HepG2 (cell line): ENCODE results near the gene RNASE8. TPM values are rescaled to one million over a fixed set of nuclear protein-coding genes. Genes with fewer than 3 reads are reported as not detected.

ENCODE experiments used
- ARID3A ChIP-seq: IDR thresholded peaks from 2 replicates; pipeline ENCODE4 v1.6.1; 2012; ENCODE audit warnings: low read depth, low read length, improper control_type of control experiment
- GLMP ChIP-seq: sonication (generic); formaldehyde crosslinking; IDR thresholded peaks from 2 replicates; pipeline ENCODE4 v1.9.0; 2021; ENCODE audit warnings: missing genetic modification reagents, mild to moderate bottlenecking, borderline replicate concordance
- GTF2F1 ChIP-seq: fragments of 150-350 bp; IDR thresholded peaks from 2 replicates; pipeline ENCODE4 v1.6.1; 2014; ENCODE audit warnings: low read length
- HBP1 ChIP-seq: IDR thresholded peaks from 2 replicates; pipeline ENCODE4 v1.6.1; 2016; ENCODE audit warnings: low read depth, control low read depth
- HMG20B ChIP-seq: conservative IDR thresholded peaks from 2 replicates; pipeline ENCODE4 v1.6.1; 2016; ENCODE audit warnings: missing genetic modification reagents, missing compliant biosample characterization
- MATR3 ChIP-seq: sonication (generic); formaldehyde crosslinking; IDR thresholded peaks from 2 replicates; pipeline ENCODE4 v1.4.0; 2020; ENCODE audit warnings: missing genetic modification reagents
- POLR2A ChIP-seq, 2 experiments: IDR thresholded peaks; 2 replicates each; pipeline ENCODE4 v1.6.1; 2011; ENCODE audit warnings: low read depth in 2 of 2, low read length in 2 of 2, mild to moderate bottlenecking in 1 of 2, moderate library complexity in 1 of 2; ENCODE audit not compliant: insufficient read depth in 1 of 2
- RCOR2 ChIP-seq: IDR thresholded peaks from 2 replicates; pipeline ENCODE4 v1.6.1; 2016; ENCODE audit warnings: missing biosample characterization, missing genetic modification reagents
- REL ChIP-seq: sonication (generic); formaldehyde crosslinking; conservative IDR thresholded peaks from 2 replicates; pipeline ENCODE4 v1.8.0; 2022; ENCODE audit warnings: mild to moderate bottlenecking, missing genetic modification reagents, moderate library complexity
- SKIL ChIP-seq: sonication (generic); formaldehyde crosslinking; IDR thresholded peaks from 2 replicates; pipeline ENCODE4 v1.8.0; 2022; ENCODE audit warnings: missing genetic modification reagents, mild to moderate bottlenecking, moderate library complexity, borderline replicate concordance
- SMYD3 ChIP-seq: sonication (generic); formaldehyde crosslinking; IDR thresholded peaks from 2 replicates; pipeline ENCODE4 v1.8.1; 2023; ENCODE audit warnings: mild to moderate bottlenecking, missing genetic modification reagents
- YEATS2 ChIP-seq: sonication (generic); formaldehyde crosslinking; IDR thresholded peaks from 2 replicates; pipeline ENCODE4 v1.4.0; 2020; ENCODE audit warnings: missing genetic modification reagents, borderline replicate concordance
- ZBTB25 ChIP-seq: IDR thresholded peaks from 2 replicates; pipeline ENCODE4 v1.6.1; 2018; ENCODE audit warnings: missing genetic modification reagents
- ZMYM2 ChIP-seq: sonication (generic); formaldehyde crosslinking; IDR thresholded peaks from 2 replicates; pipeline ENCODE4 v1.8.0; 2022; ENCODE audit warnings: mild to moderate bottlenecking, missing genetic modification reagents
- ZNF331 ChIP-seq: sonication (generic); formaldehyde crosslinking; IDR thresholded peaks from 2 replicates; pipeline ENCODE4 v1.4.0; 2020; ENCODE audit warnings: missing genetic modification reagents
- ZNF556 ChIP-seq: sonication (generic); formaldehyde crosslinking; IDR thresholded peaks from 2 replicates; pipeline ENCODE4 v1.4.0; 2020; ENCODE audit warnings: mild to moderate bottlenecking, missing genetic modification reagents, borderline replicate concordance
- ZNF564 ChIP-seq: sonication (generic); formaldehyde crosslinking; IDR thresholded peaks from 2 replicates; pipeline ENCODE4 v1.8.1; 2023; ENCODE audit warnings: mild to moderate bottlenecking, missing genetic modification reagents
- ZNF576 ChIP-seq: sonication (generic); formaldehyde crosslinking; IDR thresholded peaks from 2 replicates; pipeline ENCODE4 v1.4.0; 2020; ENCODE audit warnings: mild to moderate bottlenecking, missing genetic modification reagents
- ZNF770 ChIP-seq: sonication (generic); formaldehyde crosslinking; IDR thresholded peaks from 2 replicates; pipeline ENCODE4 v1.5.0; 2020; ENCODE audit warnings: mild to moderate bottlenecking, missing genetic modification reagents
- polyA plus RNA-seq, 8 experiments: library from polyadenylated mRNA; depleted of rRNA in 3 of 8; stranded (reverse) in 7 of 8; unstranded in 1 of 8; fragments of >200 nt; fragmentation: Illumina TruSeq in 4 of 8; extraction: Trizol in 4 of 8; gene quantifications; 2 replicates each; pipeline versions ENCODE4 v1.2.1 to v1.2.3, GENCODE V29; 2011 to 2016; ENCODE audit warnings: low read depth in 4 of 8, missing spikeins in 1 of 8, mixed read lengths in 1 of 8; ENCODE audit not compliant: insufficient read depth in 1 of 8
- total RNA-seq, 5 experiments: library from RNA; depleted of rRNA; stranded (reverse); fragments of >200 nt; fragmentation: Illumina TruSeq; extraction: Trizol; gene quantifications; 2 replicates each; pipeline ENCODE4 v1.2.3, GENCODE V29; 2016; ENCODE audit warnings: low read depth in 1 of 5

Gene RNASE8
- total and polyA plus RNA-seq, 2 of the 13 experiments (the other 11 are each of a cell fraction or from before 2014, with no cell fraction given) = not detected

- TF ChIP-seq ZNF770 (CRISPR knock-in tag) (peak; percentile 51), ZBTB25 (CRISPR knock-in tag) (no peak; the same call in 1 of the 2 replicates), ZNF556 (no peak), MATR3 (CRISPR knock-in tag) (no peak), ZNF331 (CRISPR knock-in tag) (peak; percentile 64; the same call in 1 of the 2 replicates), YEATS2 (CRISPR knock-in tag) (no peak), REL (CRISPR knock-in tag) (no peak), SKIL (no peak; the same call in 1 of the 2 replicates), HMG20B (CRISPR knock-in tag) (no peak), GLMP (CRISPR knock-in tag) (no peak; the same call in 1 of the 2 replicates), ARID3A (no peak), ZNF576 (CRISPR knock-in tag) (no peak), HBP1 (CRISPR knock-in tag) (peak; percentile 65; the same call in 1 of the 2 replicates), ZMYM2 (CRISPR knock-in tag) (no peak), POLR2A (IDR thresholded peaks at IDR 0.05; ENCODE audit: insufficient read depth in 1 of 2, low read depth in 2 of 2, low read length in 2 of 2) (peak; percentile 78 to 80), RCOR2 (CRISPR knock-in tag) (no peak), SMYD3 (no peak), GTF2F1 (no peak), ZNF564 (CRISPR knock-in tag) (peak; percentile 79; the same call in 1 of the 2 replicates)
Observed at GRCh38 chr14:21024585-21025370, 32.8 kb upstream of the RNASE8 start, which contains the start of gene NDRG2 (continued).
